CD4-positive, alpha-beta memory T cell (primary cell): Measurements from ENCODE around the gene EML6. TPM values are rescaled to one million over a fixed set of nuclear protein-coding genes. Genes with fewer than 3 reads are reported as not detected.

Experiments used
- CTCF ChIA-PET: fragments of 350-600 bp; sonication (Branson Sonifier 250); formaldehyde crosslinking; loops from one replicate; lab custom pipeline; 2021; ENCODE audit warnings: inconsistent platforms; ENCODE audit not compliant: partially characterized antibody; lab: Charles Lee
- POLR2A ChIA-PET: fragments of 350-600 bp; sonication (Branson Sonifier 250); formaldehyde crosslinking; loops from one replicate; lab custom pipeline; 2021; ENCODE audit not compliant: partially characterized antibody; lab: Charles Lee
- DNase-seq, 5 donors: peaks; one replicate each; pipeline versions ENCODE4 v3.0.0 to v3.0.0-alpha.2; 2020 to 2022; ENCODE audit warnings: mixed read lengths in 1 of 5
- H3K27ac ChIP-seq: one replicate; pipeline ENCODE4 v1.7.0; 2013; ENCODE audit warnings: low read depth, low read length
- H3K27me3 ChIP-seq: 2 replicates; pipeline ENCODE4 v1.7.0; 2013; ENCODE audit warnings: mild to moderate bottlenecking, low read length, moderate library complexity; ENCODE audit not compliant: insufficient read depth
- H3K36me3 ChIP-seq: 2 replicates; pipeline ENCODE4 v1.7.0; 2013; ENCODE audit warnings: mild to moderate bottlenecking, low read length, moderate library complexity; ENCODE audit not compliant: insufficient read depth
- H3K4me1 ChIP-seq: 2 replicates; pipeline ENCODE4 v1.7.0; 2013; ENCODE audit warnings: mild to moderate bottlenecking, low read length, moderate library complexity; ENCODE audit not compliant: insufficient read depth
- H3K4me3 ChIP-seq, 2 donors: one replicate each; pipeline ENCODE4 v1.7.0; 2013; ENCODE audit warnings: low read length in 2 of 2, mild to moderate bottlenecking in 1 of 2
- H3K9me3 ChIP-seq, 2 donors: one replicate each; pipeline ENCODE4 v1.7.0; 2013; ENCODE audit warnings: low read length in 2 of 2, control low read depth in 1 of 2; ENCODE audit not compliant: control insufficient read depth in 1 of 2
- H3K27ac Mint-ChIP-seq, 7 donors: one replicate each; pipeline ENCODE4 v1.8.0; 2020 to 2021; ENCODE audit warnings: mixed read lengths in 7 of 7, mild to moderate bottlenecking in 6 of 7, inconsistent platforms in 3 of 7, moderate library complexity in 3 of 7
- H3K27me3 Mint-ChIP-seq, 2 donors: one replicate each; pipeline ENCODE4 v1.8.0; 2020 to 2021; ENCODE audit warnings: mixed read lengths in 2 of 2
- H3K36me3 Mint-ChIP-seq, 2 donors: one replicate each; pipeline ENCODE4 v1.8.0; 2020 to 2021; ENCODE audit warnings: mixed read lengths in 2 of 2, inconsistent platforms in 1 of 2, mild to moderate bottlenecking in 1 of 2
- H3K4me1 Mint-ChIP-seq, 4 donors: one replicate each; pipeline ENCODE4 v1.8.0; 2020 to 2021; ENCODE audit warnings: mixed read lengths in 4 of 4, mild to moderate bottlenecking in 1 of 4
- H3K4me3 Mint-ChIP-seq, 8 donors: one replicate each; pipeline ENCODE4 v1.8.0; 2020 to 2021; ENCODE audit warnings: mixed read lengths in 8 of 8, mild to moderate bottlenecking in 7 of 8, moderate library complexity in 6 of 8, inconsistent platforms in 3 of 8
- H3K9me3 Mint-ChIP-seq, 8 donors: one replicate each; pipeline ENCODE4 v1.8.0; 2020 to 2021; ENCODE audit warnings: mixed read lengths in 8 of 8, mild to moderate bottlenecking in 5 of 8, inconsistent platforms in 3 of 8, moderate library complexity in 1 of 8
- intact Hi-C: fragments of 100-400 bp; cut with micrococcal nuclease; formaldehyde crosslinking; loops from one replicate; pipeline ENCODE4 v1.15.1; 2023
- polyA plus RNA-seq, 2 donors: library from polyadenylated mRNA; unstranded; fragments of 300-500 nt; fragmentation: Illumina TruSeq; gene quantifications; one replicate each; pipeline ENCODE4 v1.2.3, GENCODE V29; 2021
- total RNA-seq, 2 experiments: library from RNA; stranded (reverse); gene quantifications; one replicate each; pipeline ENCODE4 v1.2.3, GENCODE V29; 2021

EML6 gene
- total and polyA plus RNA-seq, 4 experiments from 2014 or later = 0.02 to 3.9 (median 1.8) TPM; not detected in 1

DNA sequence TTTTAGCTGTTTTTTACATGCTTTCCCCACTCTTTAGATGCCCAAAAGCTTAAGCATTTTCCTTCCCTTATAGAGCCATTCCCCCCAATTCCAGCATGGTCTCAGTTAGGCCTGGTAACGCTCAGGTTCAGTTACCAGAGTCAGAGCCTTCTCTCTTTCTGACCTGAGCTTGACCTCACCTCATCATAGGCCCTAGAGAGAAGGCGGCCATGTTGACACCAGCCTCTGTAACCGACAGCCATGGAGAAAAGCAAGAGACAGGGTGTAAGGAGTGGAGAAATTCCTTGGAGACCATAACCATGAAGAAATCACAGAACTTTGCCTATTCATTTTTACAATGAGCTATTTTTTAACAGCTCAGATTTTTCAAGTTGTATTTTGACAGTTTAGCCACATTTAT is 227.3 kb downstream of the EML6 start:
- H3K4me3 Mint-ChIP-seq = no peak overlapping the region
- no peaks in the 10 kb centered on the region for H3K36me3 Mint-ChIP-seq
- peaks cover 0 to 6% (median 3%) of the 10 kb centered on the region in 4 donors for H3K4me1 Mint-ChIP-seq
- no peaks in the 10 kb centered on the region for H3K27me3 Mint-ChIP-seq
- CTCF ChIA-PET = interaction anchor here (1.0 kb wide), 1 partner anchor 9 kb away, joined by 4 read pairs; no protein-coding TSS in a partner anchor
- DNase-seq = no peak
- no peaks in the 10 kb centered on the region for H3K27me3 ChIP-seq
- intact Hi-C loops = no loop called here
- H3K9me3 Mint-ChIP-seq = peaks cover 0 to 2% (median 0%) of the 10 kb centered on the region in 8 donors
- no peaks in the 10 kb centered on the region for H3K9me3 ChIP-seq
- H3K36me3 ChIP-seq = no peaks in the 10 kb centered on the region
- POLR2A ChIA-PET = interaction anchor here (1.3 kb wide), 1 partner anchor 9 kb away, joined by 5 read pairs; no protein-coding TSS in a partner anchor
- no peak overlapping the region for H3K27ac ChIP-seq
- no peaks in the 10 kb centered on the region for H3K4me1 ChIP-seq
- H3K27ac Mint-ChIP-seq = no peak overlapping the region
- H3K4me3 ChIP-seq = no peak overlapping the region

DNA sequence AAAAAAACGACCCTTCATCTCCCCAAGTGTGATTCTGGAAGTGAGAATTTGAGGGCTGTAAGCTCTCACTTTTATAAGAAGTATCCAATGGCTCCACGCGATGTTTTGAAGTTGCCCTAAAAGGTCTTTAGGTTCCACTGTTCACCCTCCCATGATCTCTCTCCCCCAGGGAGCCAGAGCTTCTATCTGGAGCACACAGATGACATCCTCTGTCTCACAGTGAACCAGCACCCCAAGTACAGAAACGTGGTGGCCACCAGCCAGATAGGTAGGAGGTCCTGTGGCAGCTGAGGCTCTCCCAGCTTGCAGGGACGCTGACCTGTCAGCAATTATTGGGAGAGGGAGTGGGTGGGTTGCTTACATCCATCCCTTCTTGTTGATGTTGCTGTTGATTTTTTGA is 229.0 kb downstream of the EML6 start:
- no peaks in the 10 kb centered on the region for H3K27me3 Mint-ChIP-seq
- intact Hi-C loops = no loop called here
- H3K4me1 Mint-ChIP-seq = peaks cover 0 to 5% (median 0%) of the 10 kb centered on the region in 4 donors
- H3K4me3 Mint-ChIP-seq = no peak overlapping the region
- H3K9me3 Mint-ChIP-seq = peaks cover 0 to 2% (median 0%) of the 10 kb centered on the region in 8 donors
- no peak for DNase-seq
- Histone ChIP-seq H3K27ac (no peak overlapping the region), H3K4me3 (no peak overlapping the region), H3K27me3 (no peaks in the 10 kb centered on the region), H3K4me1 (no peaks in the 10 kb centered on the region), H3K9me3 (no peaks in the 10 kb centered on the region), H3K36me3 (no peaks in the 10 kb centered on the region)
- POLR2A ChIA-PET = no interaction called here
- no peaks in the 10 kb centered on the region for H3K36me3 Mint-ChIP-seq
- H3K27ac Mint-ChIP-seq = no peak overlapping the region
- CTCF ChIA-PET = no interaction called here

- H3K9me3 ChIP-seq = no peaks in the 10 kb centered on the region
- no peak overlapping the region for H3K27ac ChIP-seq
- DNase-seq = no peak
- H3K27me3 ChIP-seq = no peaks in the 10 kb centered on the region
- Mint-ChIP-seq H3K27me3 (no peaks in the 10 kb centered on the region), H3K4me3 (no peak overlapping the region), H3K4me1 (peaks cover 0 to 5% (median 0%) of the 10 kb centered on the region in 4 donors), H3K36me3 (no peaks in the 10 kb centered on the region), H3K27ac (peak overlapping the region in 1 of 7 donors; percentile 72), H3K9me3 (peaks cover 0 to 2% (median 0%) of the 10 kb centered on the region in 8 donors)
- no peaks in the 10 kb centered on the region for H3K4me1 ChIP-seq
- no peak overlapping the region for H3K4me3 ChIP-seq
- intact Hi-C loops = no loop called here
- ChIA-PET POLR2A (no interaction called here), CTCF (no interaction called here)
- H3K36me3 ChIP-seq = no peaks in the 10 kb centered on the region
Observed at GRCh38 chr2:54952978-54953456, 229.6 kb downstream of the EML6 start.

DNA sequence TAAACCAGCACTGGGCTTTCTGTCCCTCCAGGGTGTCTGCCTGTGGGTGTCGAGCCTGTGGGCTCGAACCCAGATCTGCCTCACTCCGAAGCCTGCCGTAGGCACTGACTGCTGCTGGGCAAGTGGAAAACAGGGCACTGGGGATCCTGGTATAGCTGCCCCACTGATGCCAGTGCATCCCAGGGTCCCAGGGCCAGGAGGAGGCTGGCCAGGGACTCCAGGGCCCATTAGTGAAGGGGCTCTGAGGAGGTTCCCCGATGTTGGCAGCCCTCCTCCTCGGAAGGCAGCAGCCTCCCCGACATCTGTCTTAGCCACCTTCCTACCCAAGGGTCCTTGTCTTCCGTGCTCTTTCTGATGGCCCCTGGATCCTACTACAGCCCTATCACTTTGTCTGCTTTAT is 230.7 kb downstream of the EML6 start:
- Mint-ChIP-seq H3K27ac (no peak overlapping the region), H3K27me3 (no peaks in the 10 kb centered on the region), H3K9me3 (peaks cover 0 to 2% (median 0%) of the 10 kb centered on the region in 8 donors), H3K4me3 (no peak overlapping the region), H3K4me1 (peaks cover 0 to 5% (median 0%) of the 10 kb centered on the region in 4 donors), H3K36me3 (no peaks in the 10 kb centered on the region)
- DNase-seq = no peak
- Histone ChIP-seq H3K4me3 (no peak overlapping the region), H3K9me3 (no peaks in the 10 kb centered on the region), H3K27ac (no peak overlapping the region), H3K27me3 (no peaks in the 10 kb centered on the region), H3K36me3 (no peaks in the 10 kb centered on the region), H3K4me1 (no peaks in the 10 kb centered on the region)
- intact Hi-C loops = no loop called here
- ChIA-PET CTCF (no interaction called here), POLR2A (interaction anchor here (0.9 kb wide), 1 partner anchor 11 kb away, joined by 4 read pairs; no protein-coding TSS in a partner anchor)

DNA sequence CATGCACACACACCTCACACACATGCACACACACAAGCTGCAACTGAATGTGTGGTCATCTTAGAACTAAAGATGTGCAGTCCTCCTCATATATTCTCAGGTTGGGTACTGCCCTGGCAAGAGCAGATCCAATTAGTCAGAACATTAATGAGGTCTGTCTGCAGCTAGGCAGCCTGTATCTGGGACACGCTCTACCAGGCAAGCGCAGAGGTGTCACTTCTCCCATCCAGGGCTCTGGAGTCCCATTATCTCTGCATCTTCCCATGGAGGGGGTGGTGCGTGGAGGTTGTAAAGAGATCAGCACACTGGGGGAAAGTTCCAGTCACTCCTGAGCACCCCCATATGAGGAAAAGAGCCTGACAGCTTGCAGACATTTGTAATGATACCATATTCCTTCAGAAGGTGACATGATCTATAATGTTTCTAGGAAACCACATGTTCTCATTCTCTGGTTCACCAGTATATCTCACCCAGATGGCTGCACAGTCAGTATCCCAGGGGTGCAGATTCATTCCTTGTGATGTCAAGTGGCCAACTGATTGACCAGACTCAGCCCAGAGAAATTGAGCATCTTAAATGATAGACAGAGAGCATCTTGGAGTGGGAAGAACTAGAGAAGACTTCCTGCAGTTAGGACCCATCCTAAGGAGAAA is 231.4 kb downstream of the EML6 start:
- H3K36me3 Mint-ChIP-seq = no peaks in the 10 kb centered on the region
- POLR2A ChIA-PET = interaction anchor here (0.7 to 0.9 kb wide), 2 partner anchors 10 to 12 kb away, joined by 3 to 4 read pairs; no protein-coding TSS in a partner anchor
- H3K4me3 Mint-ChIP-seq = no peak overlapping the region
- H3K27me3 ChIP-seq = no peaks in the 10 kb centered on the region
- H3K9me3 Mint-ChIP-seq = peaks cover 0 to 2% (median 0%) of the 10 kb centered on the region in 8 donors
- H3K27me3 Mint-ChIP-seq = no peaks in the 10 kb centered on the region
- H3K4me1 ChIP-seq = no peaks in the 10 kb centered on the region
- H3K4me3 ChIP-seq = no peak overlapping the region
- no peaks in the 10 kb centered on the region for H3K36me3 ChIP-seq
- CTCF ChIA-PET = no interaction called here
- H3K27ac Mint-ChIP-seq = no peak overlapping the region
- intact Hi-C loops = no loop called here
- no peak for DNase-seq
- no peaks in the 10 kb centered on the region for H3K9me3 ChIP-seq
- peaks cover 0 to 5% (median 0%) of the 10 kb centered on the region in 4 donors for H3K4me1 Mint-ChIP-seq
- H3K27ac ChIP-seq = no peak overlapping the region

DNA sequence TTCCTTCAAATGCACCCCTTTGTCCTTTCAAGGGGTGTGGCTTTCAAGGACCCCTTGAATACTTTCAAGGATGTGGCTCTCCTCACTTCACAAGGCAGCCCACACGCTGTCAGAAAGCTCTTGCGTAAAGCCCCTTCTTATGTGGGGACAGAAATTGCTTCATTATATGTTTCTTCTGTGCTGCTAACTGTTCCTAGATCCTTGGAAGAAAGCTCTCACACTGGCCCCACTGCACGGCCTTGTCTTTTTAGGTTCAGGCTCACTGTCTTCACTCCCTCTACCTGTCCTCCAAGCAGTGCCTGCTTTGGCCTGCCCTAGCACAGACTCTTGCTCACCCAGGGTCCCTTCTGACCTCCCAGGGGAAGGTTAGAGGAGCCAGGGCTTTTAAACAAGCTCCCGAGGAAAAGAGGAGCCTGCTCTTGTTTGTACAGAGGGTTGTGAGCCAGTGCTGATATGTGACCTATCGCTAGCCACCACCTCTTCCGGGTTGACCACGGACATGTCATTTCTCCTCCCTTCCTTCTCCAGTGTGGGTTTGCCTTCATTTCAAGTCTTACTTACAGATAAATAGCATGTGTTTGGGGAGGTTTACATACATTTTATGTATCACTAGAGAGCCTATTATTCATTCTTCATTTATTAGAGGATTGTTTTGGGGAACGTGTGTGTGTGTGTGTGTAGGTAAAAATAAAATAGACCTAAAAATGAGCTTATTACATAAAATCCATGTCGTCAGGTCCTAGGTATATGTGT is 232.1 kb downstream of the EML6 start:
- H3K27ac ChIP-seq = no peak overlapping the region
- POLR2A ChIA-PET = interaction anchor here (0.7 to 0.8 kb wide), 2 partner anchors 10 to 13 kb away, joined by 3 read pairs; no protein-coding TSS in a partner anchor

More for the DNA sequence above, 232.1 kb downstream of the EML6 start:
- Histone ChIP-seq H3K27me3 (no peaks in the 10 kb centered on the region), H3K9me3 (no peaks in the 10 kb centered on the region), H3K4me3 (no peak overlapping the region), H3K4me1 (no peaks in the 10 kb centered on the region), H3K36me3 (no peaks in the 10 kb centered on the region)
- Mint-ChIP-seq H3K4me1 (peaks cover 0 to 5% (median 1%) of the 10 kb centered on the region in 4 donors), H3K9me3 (peaks cover 0 to 2% (median 0%) of the 10 kb centered on the region in 8 donors), H3K36me3 (no peaks in the 10 kb centered on the region), H3K27ac (peak overlapping the region in 1 of 7 donors; percentile 46), H3K27me3 (no peaks in the 10 kb centered on the region), H3K4me3 (peak overlapping the region in 1 of 8 donors; percentile 2)
- intact Hi-C loops = no loop called here
- no peak for DNase-seq
- CTCF ChIA-PET = interaction anchor here (1.2 kb wide), 1 partner anchor 10 kb away, joined by 3 read pairs; no protein-coding TSS in a partner anchor
